Common myeloid progenitor, CD34-positive (primary cell): ENCODE measurements around the gene MYOM3.

Source experiments
- CTCF ChIA-PET: fragments of 350-600 bp; sonication (Branson Sonifier 250); formaldehyde crosslinking; loops from one replicate; lab custom pipeline; 2021; ENCODE audit warnings: antibody characterized with exemption; lab: Charles Lee
- POLR2A ChIA-PET: fragments of 350-600 bp; sonication (Branson Sonifier 250); formaldehyde crosslinking; loops from one replicate; lab custom pipeline; 2021; ENCODE audit warnings: antibody characterized with exemption; lab: Charles Lee
- DNase-seq, 3 donors: peaks; one replicate each; pipeline versions ENCODE4 v3.0.0 to v3.0.0-alpha.2; 2013
- H3K27ac ChIP-seq, 2 experiments: 1 replicate in 1 of 2; 2 replicates in 1 of 2; pipeline ENCODE4 v1.7.0; 2013; ENCODE audit warnings: inconsistent platforms in 2 of 2, low read length in 2 of 2, mild to moderate bottlenecking in 2 of 2, low read depth in 1 of 2, moderate library complexity in 1 of 2; ENCODE audit not compliant: severe bottlenecking in 2 of 2, insufficient read depth in 1 of 2, poor library complexity in 1 of 2
- H3K27me3 ChIP-seq, 5 experiments: replicated peaks in 2 of 5; 1 replicate in 3 of 5; 2 replicates in 2 of 5; pipeline versions ENCODE4 v1.6.1 to v1.7.0; 2013; ENCODE audit warnings: low read length in 4 of 5, mild to moderate bottlenecking in 2 of 5, moderate library complexity in 2 of 5, inconsistent platforms in 1 of 5; ENCODE audit not compliant: insufficient read depth in 5 of 5, control insufficient read depth in 4 of 5
- H3K36me3 ChIP-seq, 4 experiments: 1 replicate in 2 of 4; 2 replicates in 2 of 4; pipeline versions ENCODE4 v1.6.1 to v1.7.0; 2013; ENCODE audit warnings: low read length in 3 of 4, control low read depth in 1 of 4, mild to moderate bottlenecking in 1 of 4; ENCODE audit not compliant: control insufficient read depth in 4 of 4, insufficient read depth in 4 of 4
- H3K4me1 ChIP-seq, 4 experiments: 1 replicate in 3 of 4; 2 replicates in 1 of 4; pipeline versions ENCODE4 v1.6.1 to v1.7.1; 2013; ENCODE audit warnings: low read length in 3 of 4, mild to moderate bottlenecking in 3 of 4, control low read depth in 1 of 4, inconsistent platforms in 1 of 4, moderate library complexity in 1 of 4; ENCODE audit not compliant: control insufficient read depth in 4 of 4, insufficient read depth in 4 of 4; ENCODE audit errors: control extremely low read depth in 1 of 4
- H3K4me3 ChIP-seq, 7 experiments: 1 replicate in 4 of 7; 2 replicates in 3 of 7; pipeline versions ENCODE4 v1.5.1 to v1.7.0; 2013; ENCODE audit warnings: mild to moderate bottlenecking in 7 of 7, low read length in 6 of 7, moderate library complexity in 6 of 7, inconsistent platforms in 2 of 7, low read depth in 2 of 7, control low read depth in 1 of 7; ENCODE audit not compliant: insufficient read depth in 4 of 7, control insufficient read depth in 1 of 7; ENCODE audit errors: extremely low read depth in 1 of 7
- H3K9me3 ChIP-seq, 5 experiments: 1 replicate in 4 of 5; 2 replicates in 1 of 5; pipeline versions ENCODE4 v1.6.1 to v1.7.1; 2013; ENCODE audit warnings: low read length in 4 of 5, mild to moderate bottlenecking in 2 of 5, inconsistent platforms in 1 of 5, low read depth in 1 of 5, moderate library complexity in 1 of 5; ENCODE audit not compliant: control insufficient read depth in 4 of 5, insufficient read depth in 2 of 5; ENCODE audit errors: control extremely low read depth in 1 of 5
- WGBS: methylation state at CpG from one replicate; pipeline ENCODE4 v1.1.5; 2013; ENCODE audit not compliant: insufficient coverage; 5-methylcytosine and 5-hydroxymethylcytosine counted together

Gene MYOM3

DNA sequence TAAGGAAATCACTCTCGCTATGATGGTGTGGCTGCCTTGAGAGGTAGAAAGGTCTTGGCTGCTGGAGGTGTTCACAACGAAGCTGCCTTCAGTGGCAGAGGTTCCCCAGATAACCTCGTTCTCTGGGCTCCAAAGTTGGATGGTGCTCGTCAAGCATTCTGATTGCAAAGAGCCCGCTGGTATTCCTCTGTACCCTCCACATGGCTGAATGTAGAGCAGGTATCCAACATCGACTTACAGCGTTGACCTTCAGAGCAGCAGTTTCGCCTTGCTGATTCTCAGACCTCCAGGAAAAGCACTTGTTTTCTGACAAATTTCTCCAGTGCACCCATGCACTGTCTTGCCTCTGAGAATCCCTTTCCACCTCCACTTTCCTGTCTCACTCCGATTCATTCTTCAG is 35.3 kb upstream of the MYOM3 start:
- ChIA-PET POLR2A (no interaction called here), CTCF (interaction anchor here (1.0 to 1.5 kb wide), 4 partner anchors 11 to 246 kb away, joined by 3 to 6 read pairs (median 4); no protein-coding TSS in a partner anchor)
- Histone ChIP-seq H3K36me3 (no peaks in the 10 kb centered on the region), H3K4me1 (peaks cover 0 to 12% (median 5%) of the 10 kb centered on the region in 4 experiments), H3K4me3 (no peak overlapping the region), H3K9me3 (no peaks in the 10 kb centered on the region), H3K27ac (no peak overlapping the region), H3K27me3 (peaks cover 2 to 29% (median 17%) of the 10 kb centered on the region in 5 experiments)
- DNase-seq, result no peak
- WGBS, result 97% methylated on average over 9 of the region's 9 CpGs

DNA sequence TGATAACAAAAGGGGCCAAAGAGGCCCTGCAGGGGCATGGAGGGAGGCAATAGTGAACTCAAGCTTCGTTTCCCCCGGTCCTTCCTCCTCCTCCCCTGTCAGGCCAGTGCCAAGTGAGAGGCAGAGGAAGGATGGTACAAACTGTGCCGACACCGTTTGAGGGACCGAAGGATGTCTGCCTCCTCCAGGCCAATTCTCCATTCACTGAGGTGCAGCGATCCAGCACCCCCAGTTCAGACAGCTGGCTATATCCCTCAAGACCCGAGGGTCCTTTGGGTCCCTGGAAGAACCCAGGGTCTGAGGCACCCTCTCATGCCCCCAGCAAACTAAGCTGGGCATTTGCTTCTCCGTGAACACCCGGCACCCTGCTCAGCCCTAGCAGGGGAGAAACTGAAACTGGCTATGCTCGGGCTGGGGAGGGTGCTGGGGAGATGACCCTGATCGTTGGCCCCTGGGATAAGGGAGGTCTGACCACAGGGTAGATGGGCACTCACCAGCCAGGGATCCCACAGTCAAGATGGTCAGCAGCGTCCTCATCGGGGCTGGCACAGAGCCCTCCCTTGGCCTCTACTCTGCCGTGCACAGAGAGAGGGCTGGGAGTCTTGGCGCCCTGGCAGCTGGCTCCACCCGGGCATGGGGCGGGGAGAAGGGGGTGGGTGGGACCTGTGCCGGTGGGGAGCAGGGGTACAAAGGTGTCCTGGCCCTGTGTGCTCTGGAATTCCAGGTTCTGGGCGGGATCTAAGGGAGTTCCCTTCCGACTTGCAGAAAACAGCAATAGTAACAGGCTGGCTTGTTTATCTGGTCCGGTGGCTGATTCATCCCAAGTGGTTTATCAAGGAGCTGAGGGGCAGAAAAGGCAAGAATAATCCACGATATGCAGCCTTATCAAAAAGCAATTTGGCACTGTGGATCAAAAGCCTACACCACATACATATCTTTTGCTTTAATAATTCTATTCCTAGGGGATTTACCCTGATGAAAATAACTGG is 30.9 kb upstream of the MYOM3 start, which contains the start of gene IL22RA1:
Gene IL22RA1, minus strand, starts transcription at position 595 of the 989 bp plus-strand sequence. Its CDS starts 58 bp downstream, at position 537.
- H3K27ac ChIP-seq, result no peak within 1 kb of the TSS
- no peaks in the 10 kb centered on the region for H3K9me3 ChIP-seq
- ChIA-PET POLR2A (no interaction called here), CTCF (interaction anchor here (2.3 kb wide), 1 partner anchor 7 kb away, joined by 7 read pairs; no protein-coding TSS in a partner anchor)
- H3K36me3 ChIP-seq, result no peaks in the 10 kb centered on the region
- DNase-seq, result no peak
- peaks cover 0 to 4% (median 0%) of the 10 kb centered on the region in 5 experiments for H3K27me3 ChIP-seq
- H3K4me1 ChIP-seq, result no peaks in the 10 kb centered on the region
- H3K4me3 ChIP-seq, result no peak within 1 kb of the TSS
- WGBS, result 85% methylated on average over 13 of the region's 22 CpGs

DNA sequence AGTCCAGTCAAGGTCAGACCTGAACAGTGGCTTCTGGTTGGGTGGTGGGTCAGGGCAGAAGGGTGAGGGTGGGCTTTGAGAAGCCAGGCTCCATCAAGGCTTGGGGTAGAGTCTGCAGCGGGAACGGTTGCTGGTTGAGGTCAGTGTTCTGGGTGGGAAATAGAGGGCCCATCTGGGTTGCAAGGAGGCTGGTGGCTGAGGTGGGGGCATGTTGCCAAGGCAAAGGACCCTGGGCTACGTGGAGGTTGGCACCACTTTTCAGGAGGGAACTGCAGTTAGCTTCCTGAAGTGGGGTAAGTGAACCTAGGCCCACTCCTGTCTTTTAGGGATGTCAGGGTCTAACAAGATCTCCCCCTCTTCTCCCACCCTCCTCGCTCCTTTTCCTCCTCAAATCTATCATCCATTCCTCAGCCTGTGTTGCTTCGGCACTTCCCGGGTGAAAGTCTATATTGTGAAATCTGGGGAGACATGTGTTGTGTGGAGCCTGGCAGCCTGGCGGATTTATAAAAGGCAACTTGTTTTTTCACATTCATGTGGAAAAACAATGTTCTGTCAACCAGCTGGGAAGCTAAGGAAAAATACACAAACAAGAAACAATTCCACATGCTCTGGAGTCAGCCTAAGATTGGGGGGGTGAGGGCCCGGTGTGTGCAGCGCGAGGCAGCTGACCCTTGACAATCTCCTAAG is 29.5 kb upstream of the MYOM3 start:
- Histone ChIP-seq H3K27ac (no peak overlapping the region), H3K4me3 (no peak overlapping the region), H3K36me3 (no peaks in the 10 kb centered on the region), H3K9me3 (no peaks in the 10 kb centered on the region), H3K4me1 (no peaks in the 10 kb centered on the region), H3K27me3 (peaks cover 0 to 4% (median 0%) of the 10 kb centered on the region in 5 experiments)
- 100% methylated on average over 3 of the region's 10 CpGs for WGBS
- ChIA-PET POLR2A (no interaction called here), CTCF (interaction anchor here (2.3 kb wide), 1 partner anchor 9 kb away, joined by 7 read pairs; no protein-coding TSS in a partner anchor)
- DNase-seq, result no peak

DNA sequence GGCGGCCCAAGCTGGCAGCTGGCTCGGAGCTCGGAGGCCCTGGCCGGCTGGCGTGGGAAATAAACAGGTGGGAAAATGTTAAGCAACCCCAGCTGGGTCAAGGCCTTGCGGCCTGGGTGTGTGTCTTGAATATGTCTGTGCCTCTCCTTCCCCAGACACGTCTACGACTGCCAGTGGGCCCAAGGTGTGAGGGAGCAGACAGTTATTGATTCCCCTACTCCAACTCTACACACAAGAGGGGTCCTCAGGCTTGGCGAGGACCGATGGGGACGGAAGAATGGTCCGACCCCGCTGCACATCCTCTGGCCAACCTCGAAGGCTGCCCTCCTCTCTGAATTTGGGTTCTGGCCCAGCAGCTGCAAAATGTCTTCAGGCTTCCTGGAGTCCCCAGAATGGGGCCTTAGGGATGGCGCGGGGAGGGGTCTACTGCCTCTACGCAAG is 28.8 kb upstream of the MYOM3 start:
- CTCF ChIA-PET, result interaction anchor here (0.6 to 2.3 kb wide), 3 partner anchors 8 to 62 kb away, joined by 3 to 7 read pairs (median 4); no protein-coding TSS in a partner anchor
- WGBS, result 87% methylated on average over 12 of the region's 17 CpGs
- H3K27me3 ChIP-seq, result peaks cover 0 to 4% (median 0%) of the 10 kb centered on the region in 5 experiments

DNA sequence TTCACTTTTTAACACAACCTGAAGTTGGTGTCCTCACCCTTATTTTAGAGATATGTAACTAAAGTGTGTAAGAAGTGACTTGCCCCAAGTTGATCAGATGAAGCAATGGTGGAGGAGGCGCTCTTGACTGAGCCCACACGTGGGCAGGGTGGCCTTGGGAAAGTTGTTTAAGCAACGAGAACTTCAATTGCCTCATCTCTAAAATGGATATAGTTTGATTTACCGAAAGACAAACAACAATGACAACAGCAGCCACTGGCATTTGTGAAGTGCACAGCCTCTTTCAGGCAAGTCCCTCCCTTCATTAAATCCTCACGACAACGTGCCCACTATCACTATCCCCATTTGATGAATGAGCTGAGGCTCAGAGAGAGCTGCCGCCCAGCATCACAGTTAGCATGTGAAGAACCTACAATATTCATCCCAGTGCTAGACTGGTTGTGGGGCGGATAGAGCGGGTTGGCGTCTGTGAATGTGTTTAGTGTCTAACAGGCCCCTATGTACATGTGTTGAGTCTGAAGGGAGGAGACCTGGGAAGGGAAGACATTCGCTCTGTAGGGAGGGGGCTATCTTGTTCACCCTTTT is 28.0 kb upstream of the MYOM3 start:
- Histone ChIP-seq H3K27me3 (peaks cover 0 to 4% (median 0%) of the 10 kb centered on the region in 5 experiments), H3K4me3 (no peak overlapping the region), H3K9me3 (peaks cover 0 to 4% (median 0%) of the 10 kb centered on the region in 5 experiments), H3K27ac (no peak overlapping the region), H3K36me3 (no peaks in the 10 kb centered on the region), H3K4me1 (no peaks in the 10 kb centered on the region)
- 100% methylated on average over 7 of the region's 11 CpGs for WGBS
- ChIA-PET CTCF (interaction anchor here (0.6 to 2.3 kb wide), 4 partner anchors 9 to 61 kb away, joined by 3 to 7 read pairs (median 4); no protein-coding TSS in a partner anchor), POLR2A (no interaction called here)
- DNase-seq, result no peak

More for the DNA sequence above, 28.8 kb upstream of the MYOM3 start:
- H3K4me3 ChIP-seq, result no peak overlapping the region
- no peak for DNase-seq
- H3K27ac ChIP-seq, result no peak overlapping the region
- no peaks in the 10 kb centered on the region for H3K4me1 ChIP-seq
- POLR2A ChIA-PET, result no interaction called here
- H3K36me3 ChIP-seq, result no peaks in the 10 kb centered on the region
- H3K9me3 ChIP-seq, result no peaks in the 10 kb centered on the region

DNA sequence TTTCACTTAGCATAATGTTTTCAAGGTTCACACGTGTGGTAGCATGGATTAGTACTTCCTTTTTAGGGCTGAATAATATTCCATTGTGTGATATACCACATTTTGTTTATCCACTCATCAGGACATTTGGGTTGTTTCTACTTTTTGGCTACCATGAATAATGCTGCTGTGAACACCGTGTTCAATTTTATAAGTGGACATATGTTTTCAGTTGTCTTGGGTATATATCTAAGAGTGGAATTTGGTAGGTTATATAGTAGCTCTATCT is 27.2 kb upstream of the MYOM3 start:
- ChIA-PET POLR2A (no interaction called here), CTCF (interaction anchor here (1.0 kb wide), 1 partner anchor 11 kb away, joined by 3 read pairs; no protein-coding TSS in a partner anchor)
- Histone ChIP-seq H3K9me3 (peaks cover 0 to 4% (median 0%) of the 10 kb centered on the region in 5 experiments), H3K27ac (no peak overlapping the region), H3K36me3 (no peaks in the 10 kb centered on the region), H3K4me1 (no peaks in the 10 kb centered on the region), H3K4me3 (no peak overlapping the region), H3K27me3 (peaks cover 0 to 4% (median 0%) of the 10 kb centered on the region in 5 experiments)
- 100% methylated on average over 1 of the region's 2 CpGs for WGBS
- DNase-seq, result no peak
